Erythroblast (primary cell): ENCODE results near the gene ADAMTS2.

Source experiments
- DNase-seq, 2 experiments: peaks; one replicate each; lab custom pipeline; 2025; lab: John Stamatoyannopoulos, UW
- GATA1 ChIP-seq: IDR thresholded peaks from 2 replicates; pipeline ENCODE4 v1.6.1; 2011; ENCODE audit warnings: low read depth, mild to moderate bottlenecking, control low read depth, low read length, moderate library complexity
- POLR2A ChIP-seq: IDR thresholded peaks from 2 replicates; pipeline ENCODE4 v1.6.1; 2011; ENCODE audit warnings: mild to moderate bottlenecking, low read length

ADAMTS2 gene

GRCh38 chr5:179253730-179254129, 91.5 kb downstream of the ADAMTS2 start:
- DNase-seq: no peak
- TF ChIP-seq GATA1 (no peak), POLR2A (no peak)

GRCh38 chr5:179251276-179251969, 93.8 kb downstream of the ADAMTS2 start:
- DNase-seq: no peak

GRCh38 chr5:179250561-179251225, 94.6 kb downstream of the ADAMTS2 start:
- no peak for DNase-seq
- TF ChIP-seq POLR2A: no peak
- TF ChIP-seq GATA1: no peak

More at GRCh38 chr5:179251276-179251969, 93.8 kb downstream of the ADAMTS2 start:
- no peak for TF ChIP-seq GATA1
- TF ChIP-seq POLR2A: no peak

GRCh38 chr5:179246227-179246626, 99.0 kb downstream of the ADAMTS2 start:
- no peak for TF ChIP-seq GATA1
- DNase-seq: no peak

- DNase-seq: no peak
- TF ChIP-seq POLR2A: no peak
- TF ChIP-seq GATA1: no peak
Measured at GRCh38 chr5:179245031-179245430, 100.2 kb downstream of the ADAMTS2 start.

- no peak for DNase-seq
- TF ChIP-seq POLR2A: no peak
- TF ChIP-seq GATA1: no peak
Measured at GRCh38 chr5:179244044-179244443, 101.2 kb downstream of the ADAMTS2 start.

- DNase-seq: no peak
- no peak for TF ChIP-seq GATA1
- no peak for TF ChIP-seq POLR2A
Measured at GRCh38 chr5:179243333-179243732, 101.9 kb downstream of the ADAMTS2 start.

- TF ChIP-seq POLR2A: no peak
- DNase-seq: no peak
Measured at GRCh38 chr5:179242676-179243075, 102.6 kb downstream of the ADAMTS2 start.

- no peak for DNase-seq
Measured at GRCh38 chr5:179241764-179242370, 103.4 kb downstream of the ADAMTS2 start.

GRCh38 chr5:179241175-179241574, 104.1 kb downstream of the ADAMTS2 start:
- no peak for DNase-seq
- TF ChIP-seq POLR2A (no peak), GATA1 (no peak)

More at GRCh38 chr5:179241764-179242370, 103.4 kb downstream of the ADAMTS2 start:
- TF ChIP-seq GATA1 (no peak), POLR2A (no peak)

GRCh38 chr5:179240561-179240960, 104.7 kb downstream of the ADAMTS2 start:
- no peak for DNase-seq
- TF ChIP-seq GATA1 (no peak), POLR2A (no peak)

- TF ChIP-seq POLR2A (no peak), GATA1 (no peak)
- no peak for DNase-seq
Measured at GRCh38 chr5:179239256-179240135, 105.8 kb downstream of the ADAMTS2 start.

GRCh38 chr5:179238628-179238970, 106.7 kb downstream of the ADAMTS2 start:
- no peak for TF ChIP-seq GATA1
- no peak for TF ChIP-seq POLR2A
- no peak for DNase-seq
